Amygdala (tissue), 56 donors: Measurements from ENCODE around the gene BRCA2.

Experiments used
- DNase-seq, 56 donors: peaks; one replicate each; lab custom pipeline; 2025; lab: John Stamatoyannopoulos, UW

Gene BRCA2, protein sequence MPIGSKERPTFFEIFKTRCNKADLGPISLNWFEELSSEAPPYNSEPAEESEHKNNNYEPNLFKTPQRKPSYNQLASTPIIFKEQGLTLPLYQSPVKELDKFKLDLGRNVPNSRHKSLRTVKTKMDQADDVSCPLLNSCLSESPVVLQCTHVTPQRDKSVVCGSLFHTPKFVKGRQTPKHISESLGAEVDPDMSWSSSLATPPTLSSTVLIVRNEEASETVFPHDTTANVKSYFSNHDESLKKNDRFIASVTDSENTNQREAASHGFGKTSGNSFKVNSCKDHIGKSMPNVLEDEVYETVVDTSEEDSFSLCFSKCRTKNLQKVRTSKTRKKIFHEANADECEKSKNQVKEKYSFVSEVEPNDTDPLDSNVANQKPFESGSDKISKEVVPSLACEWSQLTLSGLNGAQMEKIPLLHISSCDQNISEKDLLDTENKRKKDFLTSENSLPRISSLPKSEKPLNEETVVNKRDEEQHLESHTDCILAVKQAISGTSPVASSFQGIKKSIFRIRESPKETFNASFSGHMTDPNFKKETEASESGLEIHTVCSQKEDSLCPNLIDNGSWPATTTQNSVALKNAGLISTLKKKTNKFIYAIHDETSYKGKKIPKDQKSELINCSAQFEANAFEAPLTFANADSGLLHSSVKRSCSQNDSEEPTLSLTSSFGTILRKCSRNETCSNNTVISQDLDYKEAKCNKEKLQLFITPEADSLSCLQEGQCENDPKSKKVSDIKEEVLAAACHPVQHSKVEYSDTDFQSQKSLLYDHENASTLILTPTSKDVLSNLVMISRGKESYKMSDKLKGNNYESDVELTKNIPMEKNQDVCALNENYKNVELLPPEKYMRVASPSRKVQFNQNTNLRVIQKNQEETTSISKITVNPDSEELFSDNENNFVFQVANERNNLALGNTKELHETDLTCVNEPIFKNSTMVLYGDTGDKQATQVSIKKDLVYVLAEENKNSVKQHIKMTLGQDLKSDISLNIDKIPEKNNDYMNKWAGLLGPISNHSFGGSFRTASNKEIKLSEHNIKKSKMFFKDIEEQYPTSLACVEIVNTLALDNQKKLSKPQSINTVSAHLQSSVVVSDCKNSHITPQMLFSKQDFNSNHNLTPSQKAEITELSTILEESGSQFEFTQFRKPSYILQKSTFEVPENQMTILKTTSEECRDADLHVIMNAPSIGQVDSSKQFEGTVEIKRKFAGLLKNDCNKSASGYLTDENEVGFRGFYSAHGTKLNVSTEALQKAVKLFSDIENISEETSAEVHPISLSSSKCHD (N-terminal part only)

DNA sequence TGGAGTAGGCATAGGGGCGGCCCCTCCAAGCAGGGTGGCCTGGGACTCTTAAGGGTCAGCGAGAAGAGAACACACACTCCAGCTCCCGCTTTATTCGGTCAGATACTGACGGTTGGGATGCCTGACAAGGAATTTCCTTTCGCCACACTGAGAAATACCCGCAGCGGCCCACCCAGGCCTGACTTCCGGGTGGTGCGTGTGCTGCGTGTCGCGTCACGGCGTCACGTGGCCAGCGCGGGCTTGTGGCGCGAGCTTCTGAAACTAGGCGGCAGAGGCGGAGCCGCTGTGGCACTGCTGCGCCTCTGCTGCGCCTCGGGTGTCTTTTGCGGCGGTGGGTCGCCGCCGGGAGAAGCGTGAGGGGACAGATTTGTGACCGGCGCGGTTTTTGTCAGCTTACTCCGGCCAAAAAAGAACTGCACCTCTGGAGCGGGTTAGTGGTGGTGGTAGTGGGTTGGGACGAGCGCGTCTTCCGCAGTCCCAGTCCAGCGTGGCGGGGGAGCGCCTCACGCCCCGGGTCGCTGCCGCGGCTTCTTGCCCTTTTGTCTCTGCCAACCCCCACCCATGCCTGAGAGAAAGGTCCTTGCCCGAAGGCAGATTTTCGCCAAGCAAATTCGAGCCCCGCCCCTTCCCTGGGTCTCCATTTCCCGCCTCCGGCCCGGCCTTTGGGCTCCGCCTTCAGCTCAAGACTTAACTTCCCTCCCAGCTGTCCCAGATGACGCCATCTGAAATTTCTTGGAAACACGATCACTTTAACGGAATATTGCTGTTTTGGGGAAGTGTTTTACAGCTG lies at the start of gene BRCA2, which contains the start of gene ZAR1L:
TSS of gene BRCA2 (plus strand) at position 271 of the 790 bp plus-strand sequence. CDS start 953 bp downstream, outside the sequence.
TSS of gene ZAR1L (minus strand) at position 126 of the 790 bp plus-strand sequence. CDS start 3,438 bp downstream, outside the sequence.
- DNase-seq = peak in 55 of 56 donors; percentile 2 to 93 (median 73)

DNA sequence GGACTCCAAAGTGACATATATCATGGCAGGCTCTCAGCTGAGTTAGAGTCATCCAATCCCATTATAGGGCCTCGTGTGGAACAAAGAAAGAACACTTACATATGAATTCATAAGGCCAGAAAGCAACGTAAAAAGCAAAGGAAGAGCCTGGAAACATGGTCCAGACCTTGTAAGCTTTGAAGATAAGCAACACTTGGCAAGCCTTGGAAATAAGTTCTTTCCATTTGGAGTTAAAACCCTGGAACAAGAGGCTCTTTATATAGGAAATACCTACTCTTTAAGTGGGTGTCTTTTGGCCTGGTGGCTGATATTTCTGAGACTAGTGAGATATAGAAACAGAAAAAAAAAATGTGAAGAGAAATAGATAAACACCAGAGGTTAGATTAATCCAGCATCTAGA lies 49.6 kb upstream of the BRCA2 start:
- no peak for DNase-seq

DNA sequence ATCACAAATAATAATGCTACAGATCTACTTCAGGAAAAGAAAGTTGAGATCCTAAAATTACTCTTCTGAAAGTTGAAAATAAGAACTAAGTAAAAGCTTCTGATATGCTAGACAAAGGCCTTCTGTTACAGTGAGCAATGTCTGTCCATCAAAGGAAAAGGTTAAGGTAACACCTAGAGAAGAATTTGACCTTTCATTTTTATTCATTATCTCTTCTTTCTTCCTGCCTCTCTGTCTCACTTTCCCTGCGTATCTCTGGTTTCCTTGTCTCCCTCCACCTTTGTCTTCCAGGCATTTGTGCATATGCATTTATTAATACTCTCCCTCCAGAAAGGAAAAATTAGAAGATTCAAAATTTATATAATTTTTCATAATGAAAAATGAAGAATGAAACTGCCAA lies 49.2 kb upstream of the BRCA2 start:
- DNase-seq = no peak

DNA sequence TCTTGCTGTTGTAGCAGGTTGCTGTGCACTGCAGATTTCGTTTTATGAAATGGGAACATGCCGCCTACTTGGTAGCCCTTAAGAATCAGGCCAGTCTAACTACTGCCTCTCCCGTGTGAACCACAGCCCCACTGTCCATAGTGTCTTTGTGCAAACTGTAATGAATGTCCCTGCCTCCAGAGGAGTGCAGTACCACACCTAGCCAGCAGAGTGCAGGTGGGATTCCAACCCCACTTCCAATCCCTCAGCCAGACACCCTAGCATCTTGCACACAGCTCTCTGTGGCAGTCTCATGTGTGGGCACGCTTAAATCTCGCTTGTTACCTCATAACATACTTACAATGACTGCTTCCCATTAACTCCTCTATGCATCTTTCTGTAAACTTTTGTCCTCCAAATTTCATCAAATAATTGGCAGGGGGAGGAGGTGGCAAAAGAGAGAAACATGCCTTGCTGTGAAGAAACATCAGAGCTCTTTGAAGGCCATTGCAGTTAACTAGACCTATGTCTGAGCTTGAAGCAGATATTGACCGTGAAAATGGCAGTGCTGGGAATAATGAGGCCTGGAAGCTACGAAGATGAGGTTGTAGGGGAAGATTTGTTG lies 47.4 kb upstream of the BRCA2 start:
- no peak for DNase-seq

DNA sequence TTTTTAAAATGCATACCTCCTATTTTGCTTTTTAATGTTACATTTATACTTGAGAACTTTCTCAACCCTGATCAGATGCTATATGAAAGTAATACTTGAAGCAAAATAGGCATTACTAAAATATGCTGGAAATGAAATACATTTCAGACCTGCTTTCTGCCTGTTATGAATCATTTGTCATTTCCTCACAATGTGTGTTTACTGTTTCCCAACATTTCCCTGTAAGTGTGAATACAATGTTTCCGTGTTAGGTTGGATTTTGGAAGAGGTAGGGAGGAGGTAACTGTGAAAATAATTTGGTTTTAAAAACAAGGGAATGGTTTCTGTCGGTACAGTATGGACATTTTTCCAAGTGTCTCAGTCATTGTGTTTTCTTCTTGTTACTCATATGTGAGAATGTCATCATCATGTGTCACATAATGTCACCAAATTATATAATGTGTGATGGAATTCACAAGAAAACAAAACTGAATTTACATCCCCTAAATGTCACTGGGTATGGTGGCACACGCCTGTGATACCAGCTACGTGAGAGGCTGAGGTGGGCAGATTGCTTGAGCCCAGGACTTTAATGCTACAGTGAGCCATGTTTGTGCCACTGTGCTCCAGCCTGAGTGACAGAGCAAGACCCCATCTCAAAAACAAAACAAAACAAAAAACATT lies 43.2 kb upstream of the BRCA2 start:
- no peak for DNase-seq

DNA sequence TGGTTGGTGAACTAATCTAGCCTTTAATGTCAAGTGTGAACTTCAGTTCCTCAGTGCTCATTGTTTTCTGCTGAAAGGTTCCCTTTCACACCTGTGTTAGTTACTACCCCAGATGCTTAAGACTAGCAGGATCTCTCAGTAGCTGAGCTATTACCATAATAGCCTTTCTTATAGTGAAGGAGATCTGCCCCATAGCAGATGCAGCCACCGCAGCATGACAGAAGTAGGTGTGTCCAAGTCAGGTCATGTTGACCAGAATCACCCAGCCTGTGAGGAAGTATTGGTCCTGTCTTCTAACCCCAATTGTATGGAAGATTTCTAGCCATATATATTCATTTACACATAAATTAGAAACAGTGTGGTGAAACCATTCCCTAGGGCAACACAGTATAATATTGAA lies 37.5 kb upstream of the BRCA2 start:
- DNase-seq = no peak

DNA sequence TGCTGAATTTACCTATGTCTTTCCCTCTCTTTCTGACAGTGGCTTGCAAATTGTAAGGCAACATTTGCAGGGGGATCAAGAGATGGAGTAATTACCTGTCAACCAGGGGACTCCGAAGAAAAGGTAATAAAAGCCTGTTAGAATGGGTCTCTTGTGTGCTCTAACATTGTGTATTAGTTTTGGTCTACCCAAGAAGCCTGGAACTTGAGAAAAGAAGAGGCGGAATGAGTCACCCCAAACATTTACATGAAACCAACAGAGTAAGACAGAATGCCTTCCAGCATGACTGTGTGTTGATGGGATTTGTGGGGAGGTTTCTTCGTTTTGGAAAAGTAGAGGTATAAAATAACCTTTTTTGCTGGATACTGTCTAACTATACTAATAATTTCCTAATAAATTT lies 36.9 kb upstream of the BRCA2 start:
- DNase-seq = no peak

DNA sequence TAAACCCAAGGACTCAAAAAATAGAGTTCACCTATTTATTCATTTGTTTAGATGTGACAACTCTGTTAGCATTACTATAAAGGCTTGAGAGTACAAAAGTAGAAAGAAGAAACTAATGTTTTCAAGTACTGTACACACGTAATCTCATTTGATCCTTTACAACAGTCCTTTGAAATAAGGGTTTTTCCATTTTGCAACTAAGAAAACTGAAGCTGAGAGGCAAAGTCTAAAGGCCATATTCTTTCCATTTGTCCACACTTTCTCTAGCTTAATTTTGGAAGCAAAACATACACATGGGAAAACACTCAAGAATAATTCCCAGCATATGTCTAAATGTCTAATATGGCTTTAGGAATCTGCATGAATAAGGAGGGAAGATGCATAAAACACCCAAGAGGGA lies 34.2 kb upstream of the BRCA2 start:
- DNase-seq = no peak

DNA sequence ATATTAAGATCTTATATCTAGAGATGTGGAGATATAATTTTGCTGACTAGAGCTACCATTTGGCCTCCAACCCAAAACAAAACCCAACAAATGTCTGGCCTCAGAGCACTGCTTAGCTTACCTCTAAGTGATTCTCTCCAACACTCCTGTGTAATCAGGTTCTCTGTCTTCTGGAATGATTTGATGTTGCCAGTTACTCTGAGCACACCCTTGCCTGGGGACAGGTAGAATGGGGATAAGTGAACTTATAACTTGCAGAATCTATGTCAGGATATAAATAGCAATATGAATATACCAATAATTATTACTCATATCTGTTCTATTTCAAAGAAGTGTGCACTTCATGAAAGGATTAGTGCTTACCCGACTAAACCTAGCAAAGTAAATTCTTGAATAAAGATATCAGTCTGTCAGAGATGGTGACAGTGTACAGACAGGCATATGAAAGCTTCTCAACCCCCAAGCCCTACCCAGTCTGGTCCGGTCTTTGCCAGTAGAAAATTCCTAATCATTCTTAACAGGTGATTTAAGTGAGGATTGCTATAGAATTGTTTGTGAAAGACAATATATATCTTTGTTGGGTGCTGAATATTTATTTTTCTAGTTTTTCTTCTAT lies 33.1 kb upstream of the BRCA2 start:
- DNase-seq = no peak

DNA sequence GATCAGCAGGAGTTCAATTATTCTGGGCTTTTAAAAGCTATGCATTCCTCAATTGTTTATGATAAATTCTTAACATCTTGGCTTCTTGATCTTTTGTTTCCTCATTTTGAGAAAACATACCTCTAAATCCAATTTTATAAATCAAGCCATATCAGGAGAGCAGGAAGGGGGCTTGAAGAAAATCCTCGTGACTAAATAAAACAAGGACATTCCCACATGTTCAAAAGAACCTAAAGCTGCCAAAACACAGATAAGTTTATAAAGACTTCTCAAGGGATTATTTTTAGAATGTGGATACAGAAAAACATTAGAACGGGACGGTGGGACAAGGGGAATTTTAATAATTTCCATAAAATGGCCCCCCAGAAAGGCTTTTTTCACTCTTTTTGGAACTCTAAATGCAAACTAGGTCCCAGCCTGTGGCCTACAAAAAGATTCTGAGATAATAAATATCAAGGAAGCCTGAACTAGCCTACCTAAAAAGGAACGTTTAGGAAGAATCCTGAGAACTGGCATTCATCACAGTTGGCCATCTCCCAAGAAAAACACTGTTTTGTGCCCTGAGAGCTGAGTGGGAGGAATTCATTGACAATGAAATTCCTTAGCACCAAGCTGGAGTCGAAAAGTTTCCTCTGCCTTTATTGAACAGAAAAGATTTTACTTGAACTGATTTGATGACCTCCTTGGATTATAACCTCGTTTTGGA lies 30.2 kb upstream of the BRCA2 start:
- DNase-seq = peak in 4 of 56 donors; percentile 6 to 13 (median 8)

DNA sequence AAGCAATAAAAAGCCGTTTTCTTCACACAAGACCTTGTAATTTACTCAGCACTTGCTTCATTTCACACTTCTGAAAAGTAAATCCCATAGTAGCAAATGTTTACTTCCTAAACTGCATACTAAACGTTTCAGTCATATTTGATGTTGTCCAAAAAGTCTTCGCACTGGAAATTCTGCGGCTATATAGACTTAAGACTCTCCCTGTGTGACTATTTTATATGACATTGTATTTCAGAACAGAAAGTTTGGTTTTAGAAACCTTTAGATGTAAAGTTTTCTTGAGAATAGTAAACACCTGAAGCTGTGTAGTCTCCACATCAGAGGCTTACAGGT lies 29.7 kb upstream of the BRCA2 start:
- DNase-seq = no peak

DNA sequence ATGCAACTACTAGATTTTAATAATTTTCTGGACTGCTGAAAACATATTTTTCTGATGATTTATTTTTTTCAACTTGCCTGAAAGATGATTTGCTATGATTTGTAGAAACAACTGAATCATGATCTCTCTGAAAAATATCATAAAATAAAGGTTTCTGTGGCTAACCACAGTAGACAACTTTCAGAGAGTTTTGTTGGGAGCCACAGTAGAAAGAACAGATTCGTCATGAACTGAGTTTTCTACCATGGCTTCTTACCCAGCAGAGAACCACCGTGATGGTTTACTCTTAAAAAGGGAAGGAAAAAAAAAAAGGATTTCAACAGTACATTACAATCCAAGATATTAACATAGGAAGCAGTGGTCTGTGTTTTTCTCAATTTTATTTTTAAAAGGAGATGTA lies 18.1 kb upstream of the BRCA2 start:
- no peak for DNase-seq

DNA sequence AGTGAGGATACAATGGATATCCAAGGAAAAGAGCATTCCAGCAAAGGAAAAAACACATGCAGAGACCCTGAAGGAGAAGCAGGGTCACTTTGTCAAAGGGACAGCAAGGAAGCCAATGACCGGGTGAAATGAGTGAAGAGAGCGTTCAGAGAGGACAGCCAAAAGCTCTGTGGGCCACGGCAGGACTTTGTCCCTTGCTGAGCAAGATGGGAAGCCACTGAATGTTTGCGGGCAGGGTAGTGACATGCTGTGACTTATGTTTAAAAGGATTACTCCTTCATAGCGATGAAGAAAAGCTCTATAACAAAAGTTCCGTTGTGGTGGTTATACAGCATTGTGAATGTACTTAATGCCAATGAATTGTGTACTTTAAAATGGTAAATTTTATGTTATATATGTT lies 16.6 kb upstream of the BRCA2 start:
- DNase-seq = no peak

DNA sequence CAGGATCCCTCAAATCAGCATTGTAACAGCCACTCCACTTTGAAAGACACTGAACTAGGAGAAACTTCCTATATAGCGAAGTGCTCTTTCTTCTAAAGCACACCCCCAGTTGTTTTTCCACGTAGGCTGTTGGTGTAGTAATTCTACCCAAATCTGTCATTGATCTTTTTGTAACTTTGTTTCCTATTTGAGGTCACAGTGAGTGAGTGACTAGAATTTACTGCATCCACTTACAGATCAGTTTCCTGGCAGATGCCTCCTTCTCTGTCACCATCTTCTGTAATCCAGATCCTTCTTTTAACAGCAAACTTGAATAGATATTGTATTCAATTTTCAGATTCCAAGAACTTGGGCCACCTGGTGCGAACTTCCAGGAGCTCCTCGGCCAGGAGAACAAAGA lies 15.4 kb upstream of the BRCA2 start:
- DNase-seq = no peak

DNA sequence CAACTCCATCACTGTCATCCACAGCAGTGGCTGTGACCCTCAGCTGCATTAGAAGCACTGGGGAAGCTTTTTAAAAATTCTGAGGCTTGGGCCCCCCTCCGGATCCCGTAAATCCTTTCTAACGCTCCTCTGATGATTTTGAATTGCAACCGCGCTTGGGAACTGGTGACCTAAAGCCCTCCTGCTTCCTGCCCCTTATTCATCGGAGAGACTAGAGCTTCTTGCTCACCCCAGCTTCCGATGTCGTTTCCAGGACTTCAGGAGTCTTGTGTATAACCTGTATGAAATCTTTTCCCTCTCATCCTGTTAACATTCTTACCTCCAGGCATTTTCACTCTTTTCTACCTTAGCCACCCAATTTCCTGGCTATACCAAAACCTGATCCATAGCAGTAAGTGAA lies 14.9 kb upstream of the BRCA2 start:
- no peak for DNase-seq

DNA sequence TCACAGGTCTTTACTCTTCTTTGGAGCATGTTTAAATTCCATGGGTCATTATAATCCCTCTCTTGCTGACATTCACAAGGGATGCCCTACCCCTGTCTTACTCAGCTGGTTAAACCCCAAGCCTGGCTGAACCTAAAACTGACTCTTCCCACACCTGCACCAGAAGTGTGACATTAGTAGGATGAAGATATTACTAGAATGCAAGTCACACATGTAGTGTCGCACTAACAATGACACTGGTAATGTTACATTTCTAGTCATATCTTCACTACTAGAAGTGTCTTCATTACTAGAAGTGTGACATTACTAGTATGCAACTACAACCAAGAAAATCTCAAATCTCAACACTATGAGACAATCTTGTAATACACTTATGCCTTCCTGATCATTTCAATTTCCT lies 14.4 kb upstream of the BRCA2 start:
- DNase-seq = no peak

DNA sequence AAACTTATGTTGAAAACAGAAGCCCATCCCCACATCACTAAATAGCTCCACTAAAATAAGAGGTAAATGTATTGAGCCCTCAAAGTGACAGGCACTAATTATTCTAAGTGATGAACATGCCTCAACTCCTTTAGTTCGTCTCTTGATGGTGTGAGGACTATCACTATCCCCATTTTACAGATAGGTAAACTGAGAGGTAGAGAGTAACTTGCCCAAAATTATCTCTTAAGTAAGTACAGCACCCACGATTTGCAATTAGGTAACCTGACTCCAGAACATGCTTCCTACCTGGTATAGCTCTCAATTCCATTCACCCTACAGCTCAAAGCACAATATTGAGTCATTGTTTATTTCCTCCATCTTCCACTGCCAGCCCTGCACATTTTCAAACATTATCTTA lies 12.8 kb upstream of the BRCA2 start:
- no peak for DNase-seq

DNA sequence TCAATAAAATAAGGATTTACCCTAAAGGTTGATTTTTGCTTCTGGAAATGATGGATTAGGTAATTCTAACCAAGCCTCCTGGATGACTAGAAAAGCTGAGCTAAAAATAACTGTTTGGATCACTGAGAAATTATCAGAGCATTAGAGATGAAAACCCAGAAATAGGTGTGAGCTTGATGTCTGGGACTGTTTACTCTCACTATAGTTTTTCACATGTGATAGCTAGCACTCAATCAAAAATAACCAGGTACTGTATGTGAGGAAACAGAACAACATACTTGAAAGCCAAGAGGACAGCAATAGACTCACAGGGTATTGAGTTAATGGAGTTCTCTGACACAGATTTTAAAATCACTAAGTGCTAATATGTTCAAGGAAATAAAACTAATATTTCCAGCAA lies 9.7 kb upstream of the BRCA2 start:
- DNase-seq = no peak
